ENCODE results near the gene SNX20.

Gene SNX20

GRCh38 chr16:50679266-50679665 lies 1.8 kb downstream of the SNX20 start:
- DNase-seq: no peak

- no peak for DNase-seq
These were observed 2.6 kb downstream of the SNX20 start for GRCh38 chr16:50678531-50678930.

- DNase-seq: no peak
These were observed 3.8 kb downstream of the SNX20 start for GRCh38 chr16:50677351-50677750.

GRCh38 chr16:50676684-50677225 lies 4.4 kb downstream of the SNX20 start:
- DNase-seq: no peak

- no peak for DNase-seq
These were observed 5.2 kb downstream of the SNX20 start for GRCh38 chr16:50675686-50676610.

- DNase-seq: no peak
These were observed 6.3 kb downstream of the SNX20 start for GRCh38 chr16:50674831-50675230.

GRCh38 chr16:50673496-50674275 lies 7.4 kb downstream of the SNX20 start:
- no peak for DNase-seq

- DNase-seq: peak in 1 of 2 experiments; percentile 2
These were observed 9.4 kb downstream of the SNX20 start for GRCh38 chr16:50671644-50672260.

- no peak for DNase-seq
These were observed 10.6 kb downstream of the SNX20 start for GRCh38 chr16:50670476-50670875.

- no peak for DNase-seq
These were observed 11.4 kb downstream of the SNX20 start for GRCh38 chr16:50669741-50670140.

- no peak for DNase-seq
These were observed 12.6 kb downstream of the SNX20 start for GRCh38 chr16:50668368-50669008.

GRCh38 chr16:50667497-50668367 lies 13.4 kb downstream of the SNX20 start:
- DNase-seq: no peak

GRCh38 chr16:50666658-50667496 lies 14.2 kb downstream of the SNX20 start:
- DNase-seq: no peak

- DNase-seq: peak in 1 of 2 experiments; percentile 28
These were observed 15.8 kb downstream of the SNX20 start for GRCh38 chr16:50665128-50665878.

- DNase-seq: no peak
These were observed 16.8 kb downstream of the SNX20 start for GRCh38 chr16:50664270-50664669.

- no peak for DNase-seq
These were observed 18.7 kb downstream of the SNX20 start for GRCh38 chr16:50662306-50662940.

GRCh38 chr16:50659806-50660205 lies 21.3 kb downstream of the SNX20 start:
- no peak for DNase-seq

GRCh38 chr16:50657241-50657640 lies 23.9 kb downstream of the SNX20 start:
- DNase-seq: no peak

GRCh38 chr16:50655558-50656055 lies 25.5 kb downstream of the SNX20 start:
- no peak for DNase-seq
